HCT116 (cell line): ENCODE results near the gene ZNG1B. TPM values are rescaled to one million over a fixed set of nuclear protein-coding genes. Genes with fewer than 3 reads are reported as not detected.
"Not testable (repeated sequence)": the region's sequence is repeated elsewhere in the genome, so short reads cannot be mapped to it uniquely, and the experiment has no call there.

Experiments
- ATAC-seq: fragments of 200-7000 bp; cut with Tn5 transposase; 2 replicates; pipeline ENCODE4 v1.9.1; 2020; ENCODE audit warnings: mild to moderate bottlenecking, moderate library complexity
- BruUV-seq: library from RNA; stranded (reverse); fragments of 400-500 nt; replicated peaks from 2 replicates; lab custom pipeline; 2021; lab: Mats Ljungman, UMichigan
- CTCF ChIA-PET: fragments of 300-600 bp; sonication (Branson Sonifier 250); formaldehyde crosslinking; loops from one replicate; lab custom pipeline; 2021; ENCODE audit warnings: antibody characterized with exemption; lab: Charles Lee
- POLR2A ChIA-PET: fragments of 300-600, 350-600 bp; sonication (Branson Sonifier 250); formaldehyde crosslinking; loops from one replicate; lab custom pipeline; 2021; ENCODE audit warnings: antibody characterized with exemption; lab: Charles Lee
- RAD21 ChIA-PET, 2 experiments: fragments of 300-600 bp; sonication (Branson Sonifier 250); formaldehyde crosslinking; loops; one replicate each; lab custom pipeline; 2023; ENCODE audit warnings: low total read pairs in 2 of 2; ENCODE audit not compliant: uncharacterized antibody in 2 of 2, unreplicated experiment in 2 of 2, low non-redundant PET in 1 of 2; lab: Charles Lee
- DNase-seq: peaks from one replicate; pipeline ENCODE4 v3.0.0-alpha.2; 2010; ENCODE audit warnings: low read depth, low spot score
- H2AFZ ChIP-seq: fragments of 200-600 bp; shearing (Covaris generic), sonication (generic); 2 replicates; pipeline ENCODE4 v1.6.1; 2017; ENCODE audit warnings: low read depth, mixed run types, mixed read lengths, antibody characterized with exemption, low read length; ENCODE audit not compliant: poor library complexity, severe bottlenecking
- H3K27ac ChIP-seq: 2 replicates; pipeline ENCODE4 v1.5.1; 2012; ENCODE audit warnings: low read depth, low read length
- H3K27me3 ChIP-seq: fragments of 200-600 bp; sonication (generic); 2 replicates; pipeline ENCODE4 v1.6.1; 2016; ENCODE audit warnings: mixed run types, low read length, mixed read lengths; ENCODE audit not compliant: insufficient read depth
- H3K36me3 ChIP-seq, 2 experiments: fragments of 200-500 bp in 1 of 2; fragments of 200-600 bp in 1 of 2; sonication (Bioruptor generic) in 1 of 2; sonication (generic) in 1 of 2; 2 replicates each; pipeline versions ENCODE4 v1.5.1 to v1.6.1; 2014 to 2016; ENCODE audit warnings: low read length in 2 of 2, inconsistent platforms in 1 of 2, mixed read lengths in 1 of 2, mixed run types in 1 of 2; ENCODE audit not compliant: insufficient read depth in 2 of 2, control insufficient read depth in 1 of 2
- H3K4me1 ChIP-seq, 2 experiments: fragments of 200-600 bp in 1 of 2; sonication (generic) in 1 of 2; 2 replicates each; pipeline versions ENCODE4 v1.5.1 to v1.6.1; 2012 to 2017; ENCODE audit warnings: low read length in 2 of 2, inconsistent platforms in 1 of 2, mild to moderate bottlenecking in 1 of 2, mixed read lengths in 1 of 2, mixed run types in 1 of 2, moderate library complexity in 1 of 2; ENCODE audit not compliant: insufficient read depth in 2 of 2, control insufficient read depth in 1 of 2
- H3K4me2 ChIP-seq: fragments of 200-600 bp; sonication (generic); 2 replicates; pipeline ENCODE4 v1.6.1; 2017; ENCODE audit warnings: mixed run types, low read length, mixed read lengths
- H3K4me3 ChIP-seq, 2 experiments: fragments of 200-600 bp in 1 of 2; sonication (generic) in 1 of 2; replicated peaks in 1 of 2; 2 replicates each; pipeline ENCODE4 v1.5.1; 2011 to 2016; ENCODE audit warnings: low read length in 2 of 2, control low read depth in 1 of 2, low read depth in 1 of 2, mild to moderate bottlenecking in 1 of 2, mixed read lengths in 1 of 2, mixed run types in 1 of 2
- H3K79me2 ChIP-seq: fragments of 200-600 bp; sonication (generic); 2 replicates; pipeline ENCODE4 v1.6.1; 2017; ENCODE audit warnings: mild to moderate bottlenecking, mixed run types, low read length, moderate library complexity, mixed read lengths; ENCODE audit not compliant: insufficient read depth
- H3K9ac ChIP-seq: fragments of 200-600 bp; sonication (generic); 2 replicates; pipeline ENCODE4 v1.6.1; 2016; ENCODE audit warnings: low read length, mixed read lengths
- H3K9me2 ChIP-seq: fragments of 200-600 bp; sonication (generic), shearing (Covaris generic); 2 replicates; pipeline ENCODE4 v1.6.1; 2017; ENCODE audit warnings: mixed run types, mild to moderate bottlenecking, moderate library complexity; ENCODE audit not compliant: insufficient read depth
- H3K9me3 ChIP-seq, 2 experiments: fragments of 200-500 bp in 1 of 2; fragments of 200-600 bp in 1 of 2; sonication (Bioruptor generic) in 1 of 2; sonication (generic) in 1 of 2; 2 replicates each; pipeline ENCODE4 v1.6.1; 2014 to 2017; ENCODE audit warnings: low read length in 2 of 2, mixed read lengths in 2 of 2, inconsistent platforms in 1 of 2, low read depth in 1 of 2, mild to moderate bottlenecking in 1 of 2, mixed run types in 1 of 2, moderate library complexity in 1 of 2; ENCODE audit not compliant: control insufficient read depth in 1 of 2, insufficient read depth in 1 of 2
- H4K20me1 ChIP-seq: fragments of 200-600 bp; sonication (generic), shearing (Covaris generic); 2 replicates; pipeline ENCODE4 v1.6.1; 2017; ENCODE audit warnings: mixed run types, mild to moderate bottlenecking, moderate library complexity; ENCODE audit not compliant: insufficient read depth
- intact Hi-C: fragments of 100-400 bp; cut with micrococcal nuclease; formaldehyde crosslinking; loops from 2 replicates; pipeline ENCODE4 v1.10.0; 2022
- total RNA-seq: library from RNA; stranded (reverse); gene quantifications from one replicate; pipeline ENCODE4 v1.2.1, GENCODE V29; 2021; ENCODE audit not compliant: unreplicated experiment

The ZNG1B gene
- total RNA-seq, 1 experiment from 2014 or later: 39.9 TPM

GRCh38 chr2:113412774-113413173 lies 24.7 kb upstream of the ZNG1B start:
- H2AFZ ChIP-seq, intact Hi-C loops, H3K4me2 ChIP-seq, RAD21 ChIA-PET, H3K9me2 ChIP-seq, H3K9ac ChIP-seq, H4K20me1 ChIP-seq, BruUV-seq, H3K4me3 ChIP-seq, ATAC-seq, DNase-seq, H3K36me3 ChIP-seq, POLR2A ChIA-PET, H3K9me3 ChIP-seq, H3K4me1 ChIP-seq, H3K79me2 ChIP-seq, H3K27ac ChIP-seq, CTCF ChIA-PET, H3K27me3 ChIP-seq: not testable (repeated sequence)

GRCh38 chr2:113431773-113432172 lies 5.7 kb upstream of the ZNG1B start:
- H3K4me3 ChIP-seq, H3K9me3 ChIP-seq, CTCF ChIA-PET, H3K4me2 ChIP-seq, DNase-seq, H2AFZ ChIP-seq, H3K36me3 ChIP-seq, H3K27ac ChIP-seq, intact Hi-C loops, RAD21 ChIA-PET, ATAC-seq, POLR2A ChIA-PET, BruUV-seq, H3K9ac ChIP-seq, H3K4me1 ChIP-seq, H4K20me1 ChIP-seq, H3K9me2 ChIP-seq, H3K79me2 ChIP-seq, H3K27me3 ChIP-seq: not testable (repeated sequence)

- H3K9ac ChIP-seq, H3K27me3 ChIP-seq, H3K9me2 ChIP-seq, H4K20me1 ChIP-seq, H3K4me2 ChIP-seq, H3K79me2 ChIP-seq, H3K27ac ChIP-seq, POLR2A ChIA-PET, RAD21 ChIA-PET, H3K9me3 ChIP-seq, ATAC-seq, H2AFZ ChIP-seq, DNase-seq, BruUV-seq, intact Hi-C loops, CTCF ChIA-PET, H3K4me3 ChIP-seq, H3K4me1 ChIP-seq, H3K36me3 ChIP-seq: not testable (repeated sequence)
These were observed 4.0 kb upstream of the ZNG1B start for GRCh38 chr2:113433468-113433867.

- BruUV-seq, H3K36me3 ChIP-seq, H3K9me3 ChIP-seq, CTCF ChIA-PET, DNase-seq, H4K20me1 ChIP-seq, H3K27ac ChIP-seq, H3K4me2 ChIP-seq, RAD21 ChIA-PET, ATAC-seq, H3K4me3 ChIP-seq, POLR2A ChIA-PET, H3K27me3 ChIP-seq, H3K9me2 ChIP-seq, H3K79me2 ChIP-seq, H3K4me1 ChIP-seq, intact Hi-C loops, H3K9ac ChIP-seq, H2AFZ ChIP-seq: not testable (repeated sequence)
These were observed 28.3 kb downstream of the ZNG1B start for GRCh38 chr2:113465770-113466169.
